GM10847 (cell line): Measurements from ENCODE around the gene C9orf78.

Experiments
- POLR2A ChIP-seq: IDR thresholded peaks from 2 replicates; pipeline ENCODE4 v1.6.1; 2011; ENCODE audit not compliant: insufficient read length; ENCODE audit errors: extremely low read depth

C9orf78 gene

GRCh38 chr9:129858167-129858962 is 23.3 kb upstream of the C9orf78 start:
- no peak for TF ChIP-seq POLR2A

DNA sequence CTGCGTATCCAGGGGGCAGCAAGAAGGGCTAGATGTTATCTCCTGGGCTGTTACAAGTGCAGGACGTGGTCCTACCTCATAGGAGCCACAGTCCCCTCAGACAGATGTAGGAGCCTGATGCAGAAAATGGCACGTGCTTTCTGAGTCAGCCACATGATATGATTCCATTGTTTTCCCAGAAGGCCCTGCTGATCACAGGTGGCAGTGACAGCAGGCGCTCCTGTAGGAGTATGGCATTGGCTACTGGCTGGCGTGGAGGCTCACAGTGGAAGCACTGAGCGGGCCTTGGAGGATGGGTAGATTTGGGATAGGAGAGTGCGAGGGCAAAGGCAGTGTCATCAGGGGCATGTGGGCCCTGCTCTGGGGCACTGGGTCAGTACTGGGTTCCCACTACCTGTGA is 22.1 kb upstream of the C9orf78 start:
- no peak for TF ChIP-seq POLR2A

DNA sequence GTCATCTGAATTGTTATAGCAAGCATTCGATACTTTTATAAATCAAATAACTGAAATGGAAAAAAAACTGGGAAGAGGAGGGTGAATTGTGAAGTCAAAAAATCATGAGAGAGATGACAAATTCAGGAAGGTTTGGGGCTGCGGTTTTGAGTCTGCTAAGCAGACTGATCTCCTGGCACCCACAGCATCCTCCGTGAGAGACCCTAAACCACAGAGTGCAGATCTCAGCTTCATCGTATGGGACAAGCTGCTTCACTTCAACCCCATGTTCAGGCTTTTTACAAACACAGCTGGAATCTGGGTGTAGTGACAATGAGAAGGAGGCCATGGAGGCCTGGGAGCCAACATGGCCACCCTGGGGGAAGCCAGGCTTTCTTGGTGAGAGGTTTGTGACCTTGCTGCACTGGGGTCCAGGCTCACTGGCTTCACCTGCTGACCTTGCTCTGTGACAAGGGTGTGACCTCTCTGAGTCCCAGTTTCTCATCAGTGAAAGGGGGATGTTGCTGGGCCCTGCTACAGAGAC is 19.6 kb upstream of the C9orf78 start:
- TF ChIP-seq POLR2A, result no peak

- TF ChIP-seq POLR2A, result no peak
Observed at GRCh38 chr9:129853614-129854013, 18.5 kb upstream of the C9orf78 start.

DNA sequence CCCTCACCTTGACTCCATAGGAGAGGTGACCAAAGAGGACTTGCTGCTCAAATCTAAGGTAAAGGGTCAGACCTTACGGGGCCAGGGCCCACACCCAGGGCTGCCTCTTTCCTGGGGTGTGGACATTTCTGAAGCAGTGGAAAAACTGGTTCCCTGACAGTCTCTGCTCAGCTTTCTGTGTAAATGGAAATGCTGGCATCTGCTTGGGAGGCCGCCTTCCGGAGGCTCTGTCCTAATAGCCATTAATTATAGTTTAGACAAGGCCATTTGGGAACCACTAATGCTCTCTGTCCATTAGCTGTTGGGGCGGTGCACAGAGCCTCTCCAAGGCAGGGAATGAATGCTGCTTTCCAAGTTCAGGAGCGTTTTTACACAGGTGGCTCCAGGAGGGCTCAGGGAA is 17.5 kb upstream of the C9orf78 start:
- TF ChIP-seq POLR2A, result no peak

- TF ChIP-seq POLR2A, result no peak
Observed at GRCh38 chr9:129851821-129852220, 16.7 kb upstream of the C9orf78 start.

GRCh38 chr9:129850821-129851550 is 15.9 kb upstream of the C9orf78 start:
- no peak for TF ChIP-seq POLR2A

DNA sequence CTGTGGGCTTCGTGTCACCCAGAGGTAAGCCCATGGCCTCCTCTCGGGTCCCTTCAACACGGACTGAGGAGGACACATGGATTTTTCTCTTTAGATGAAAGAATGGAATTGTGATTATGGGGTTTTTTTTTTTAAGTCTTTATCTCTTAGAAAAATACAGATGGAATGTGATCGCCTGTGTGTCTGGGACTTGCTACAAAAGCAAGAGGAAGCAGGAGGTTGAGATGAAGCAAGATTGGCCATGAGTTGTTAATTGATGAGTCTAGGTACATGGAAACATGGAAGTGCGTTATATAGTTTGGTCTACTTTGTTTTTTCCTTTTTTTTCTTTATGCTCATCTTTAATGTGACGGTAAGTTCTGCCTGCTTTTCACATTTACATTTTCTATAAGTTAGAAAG is 14.8 kb upstream of the C9orf78 start:
- TF ChIP-seq POLR2A, result no peak

DNA sequence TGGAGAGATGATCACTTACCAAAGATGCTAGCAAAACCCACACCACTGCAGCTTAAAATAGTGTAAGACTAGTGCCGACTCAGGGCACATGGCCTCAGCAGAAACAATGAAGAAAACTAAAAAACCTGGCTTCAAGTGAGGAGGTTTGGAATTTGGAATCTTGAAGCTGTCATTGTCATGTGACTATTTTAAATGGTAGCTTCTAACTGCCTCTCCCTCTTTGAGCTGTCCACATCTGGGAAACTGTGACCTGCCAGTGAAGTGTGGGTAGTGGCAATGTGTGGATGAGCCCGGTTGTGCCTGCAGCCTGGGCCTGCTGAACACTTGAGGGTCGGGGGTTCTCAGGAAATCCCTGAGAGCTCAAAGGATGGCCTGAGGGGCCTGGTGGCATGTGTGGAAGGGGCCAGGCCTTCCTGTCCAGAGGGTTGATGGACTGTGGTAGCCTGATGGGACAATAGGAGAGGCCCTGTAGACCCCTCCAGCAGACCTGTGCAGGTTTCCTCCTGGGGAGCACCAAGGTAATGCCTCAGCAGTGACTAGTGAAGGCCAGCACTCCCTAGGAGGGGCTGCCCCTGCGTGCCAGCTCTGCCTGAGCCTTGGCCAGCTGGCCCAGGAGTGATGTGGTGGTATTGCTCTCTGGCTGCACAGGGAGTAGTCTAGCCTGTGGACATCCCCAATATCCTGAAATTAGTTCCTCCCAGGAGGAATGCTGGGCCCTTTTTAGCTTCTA is 13.8 kb upstream of the C9orf78 start:
- TF ChIP-seq POLR2A, result no peak

- TF ChIP-seq POLR2A, result no peak
Observed at GRCh38 chr9:129845373-129845772, 10.3 kb upstream of the C9orf78 start.

DNA sequence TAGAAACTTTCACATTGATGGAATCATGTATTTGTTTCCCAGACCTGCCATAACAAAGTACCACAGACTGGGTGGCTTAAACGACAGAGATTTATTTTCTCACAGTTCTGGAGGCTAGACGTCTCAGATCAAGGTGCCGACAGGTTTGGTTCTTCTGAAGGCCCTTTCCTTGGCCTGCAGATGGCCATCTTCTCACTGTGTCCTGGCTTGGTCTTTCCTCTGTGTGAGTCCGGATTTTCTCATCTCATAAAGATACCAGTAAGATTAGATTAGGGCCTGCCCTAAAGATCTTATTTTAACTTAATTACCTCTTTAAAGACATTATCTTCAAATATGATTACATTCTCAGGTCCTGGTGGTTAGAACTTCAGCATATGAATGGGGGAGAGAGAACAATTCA is 6.0 kb upstream of the C9orf78 start:
- TF ChIP-seq POLR2A, result no peak

DNA sequence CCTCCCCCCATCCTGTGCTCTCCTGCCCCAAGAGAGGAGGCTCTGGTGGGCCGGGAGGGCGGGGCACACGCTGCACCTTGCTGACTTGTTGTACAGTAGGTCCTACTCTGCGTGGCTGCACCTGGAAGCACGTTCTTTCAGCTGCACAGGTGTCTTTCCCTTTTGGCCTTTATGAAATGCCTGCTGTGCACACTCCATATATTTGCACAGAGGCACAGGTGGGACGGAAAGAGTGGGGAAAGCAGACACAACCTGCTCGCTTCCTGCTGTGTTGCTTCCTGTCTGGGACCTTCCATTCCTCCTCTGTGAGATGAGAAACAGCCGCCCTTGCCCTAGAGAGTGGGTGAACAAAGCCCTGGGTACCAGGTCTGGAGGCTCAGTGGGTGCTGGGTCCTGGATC is 5.0 kb upstream of the C9orf78 start:
- no peak for TF ChIP-seq POLR2A

DNA sequence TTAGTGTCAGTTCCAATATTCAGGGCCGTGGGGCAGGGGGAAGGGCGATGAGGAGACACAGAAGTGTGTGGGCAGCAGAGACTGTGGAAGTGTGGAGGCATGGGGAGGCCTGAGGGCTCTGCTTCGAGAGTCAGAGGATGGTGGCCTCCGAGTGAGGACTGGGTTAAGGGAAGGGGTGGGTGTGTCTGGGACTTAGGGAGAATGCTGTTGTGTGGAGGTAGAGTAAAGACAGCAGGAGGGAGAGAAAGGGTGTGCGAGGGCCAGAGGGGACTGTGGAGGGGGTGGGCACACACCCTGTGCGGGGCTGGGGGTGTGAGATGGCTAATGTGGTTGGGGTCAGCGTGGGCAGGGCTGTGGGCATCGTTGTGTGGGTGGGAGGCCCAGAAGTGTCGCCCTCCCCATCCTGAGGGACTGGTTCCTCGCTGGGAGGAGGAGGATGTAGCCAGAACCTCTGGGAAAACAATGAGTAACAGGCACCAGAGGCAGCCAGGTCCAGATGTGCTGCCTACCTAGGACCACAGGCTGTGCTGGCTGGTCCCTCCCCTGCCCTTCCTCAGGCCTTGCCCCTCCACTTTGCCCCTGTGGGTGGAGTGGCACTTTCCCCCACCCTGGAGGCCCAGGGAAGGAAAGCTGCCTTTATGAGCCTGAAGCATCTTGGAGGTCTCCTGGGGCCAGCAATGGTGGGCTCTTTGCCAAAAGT is 4.4 kb upstream of the C9orf78 start:
- no peak for TF ChIP-seq POLR2A

- no peak for TF ChIP-seq POLR2A
Observed at GRCh38 chr9:129838707-129839259, 3.7 kb upstream of the C9orf78 start.
